HEK293 (cell line): Measurements from ENCODE around the gene PBX2.

Source experiments
- CTCF ChIA-PET: fragments of 350-600 bp; formaldehyde crosslinking; extraction: SDS; loops from one replicate; lab custom pipeline; 2021; ENCODE audit warnings: antibody characterized with exemption; lab: Yijun Ruan, JAX
- POLR2A ChIA-PET: fragments of 300-600 bp; formaldehyde crosslinking; extraction: SDS; loops from one replicate; lab custom pipeline; 2020; ENCODE audit warnings: antibody characterized with exemption, inconsistent platforms; lab: Yijun Ruan, JAX
- H3K27ac ChIP-seq: fragments of 200-500 bp; sonication (Bioruptor generic); 2 replicates; pipeline ENCODE4 v1.5.1; 2014; ENCODE audit warnings: low read depth, low read length, control low read depth, inconsistent platforms; ENCODE audit errors: extremely low read depth
- H3K36me3 ChIP-seq, 2 experiments: fragments of 200-500 bp in 1 of 2; sonication (Bioruptor generic) in 1 of 2; 1 replicate in 1 of 2; 2 replicates in 1 of 2; pipeline ENCODE4 v1.5.1; 2014 to 2017; ENCODE audit warnings: inconsistent platforms in 2 of 2, low read length in 2 of 2; ENCODE audit not compliant: control insufficient read depth in 2 of 2, insufficient read depth in 1 of 2
- H3K4me1 ChIP-seq: fragments of 200-500 bp; sonication (Bioruptor generic); 2 replicates; pipeline ENCODE4 v1.5.1; 2014; ENCODE audit warnings: mild to moderate bottlenecking, low read length, inconsistent platforms; ENCODE audit not compliant: control insufficient read depth, insufficient read depth
- H3K4me3 ChIP-seq: 2 replicates; pipeline ENCODE4 v1.5.1; 2011; ENCODE audit warnings: low read depth, mild to moderate bottlenecking, control low read depth, low read length, moderate library complexity
- H3K9me3 ChIP-seq: fragments of 200-500 bp; sonication (Bioruptor generic); 2 replicates; pipeline ENCODE4 v1.5.1; 2014; ENCODE audit warnings: low read depth, low read length, inconsistent platforms; ENCODE audit not compliant: control insufficient read depth, insufficient read depth
- GFI1B ChIP-seq: fragments of 450-650 bp; formaldehyde crosslinking; IDR thresholded peaks from 2 replicates; pipeline ENCODE4 v1.5.1; 2016; ENCODE audit warnings: missing biosample characterization, missing genetic modification characterization
- HOXA7 ChIP-seq: sonication (generic); formaldehyde crosslinking; IDR thresholded peaks from 2 replicates; pipeline ENCODE4 v1.8.1; 2022; ENCODE audit warnings: missing genetic modification reagents, borderline replicate concordance
- KLF1 ChIP-seq: fragments of 450-650 bp; formaldehyde crosslinking; IDR thresholded peaks from 2 replicates; pipeline ENCODE4 v1.5.1; 2016; ENCODE audit warnings: missing biosample characterization, missing genetic modification characterization
- KLF7 ChIP-seq: fragments of 450-650 bp; formaldehyde crosslinking; IDR thresholded peaks from 2 replicates; pipeline ENCODE4 v1.5.1; 2016; ENCODE audit warnings: missing biosample characterization, missing genetic modification characterization, borderline replicate concordance
- SP3 ChIP-seq: fragments of 450-650 bp; formaldehyde crosslinking; IDR thresholded peaks from 2 replicates; pipeline ENCODE4 v1.5.1; 2016; ENCODE audit warnings: missing biosample characterization, missing genetic modification characterization
- TCF7L2 ChIP-seq: IDR thresholded peaks from 2 replicates; pipeline ENCODE4 v1.6.1; 2011; ENCODE audit warnings: low read depth, mild to moderate bottlenecking, inconsistent platforms, low read length, moderate library complexity, borderline replicate concordance
- YY2 ChIP-seq: fragments of 450-650 bp; formaldehyde crosslinking; IDR thresholded peaks from 2 replicates; pipeline ENCODE4 v1.5.1; 2016; ENCODE audit warnings: missing biosample characterization, missing genetic modification characterization
- ZFP37 ChIP-seq: fragments of 450-650 bp; formaldehyde crosslinking; IDR thresholded peaks from 2 replicates; pipeline ENCODE4 v1.5.1; 2016; ENCODE audit warnings: missing biosample characterization, missing genetic modification characterization
- ZNF114 ChIP-seq: fragments of 450-650 bp; formaldehyde crosslinking; IDR thresholded peaks from 2 replicates; pipeline ENCODE4 v1.5.0; 2017; ENCODE audit warnings: missing biosample characterization, missing genetic modification characterization
- ZNF133 ChIP-seq: fragments of 450-650 bp; formaldehyde crosslinking; IDR thresholded peaks from 2 replicates; pipeline ENCODE4 v1.5.1; 2016; ENCODE audit warnings: missing biosample characterization, missing genetic modification characterization
- ZNF433 ChIP-seq: fragments of 450-650 bp; formaldehyde crosslinking; IDR thresholded peaks from 2 replicates; pipeline ENCODE4 v1.5.1; 2016; ENCODE audit warnings: missing biosample characterization, missing genetic modification characterization, low read depth
- ZNF449 ChIP-seq: fragments of 450-650 bp; formaldehyde crosslinking; IDR thresholded peaks from 2 replicates; pipeline ENCODE4 v1.5.1; 2017; ENCODE audit warnings: missing biosample characterization, mild to moderate bottlenecking, missing genetic modification characterization, moderate library complexity
- ZNF596 ChIP-seq: fragments of 450-650 bp; IDR thresholded peaks from 2 replicates; pipeline ENCODE4 v1.5.0; 2018; ENCODE audit warnings: missing biosample characterization, mild to moderate bottlenecking, missing genetic modification characterization, moderate library complexity
- ZNF600 ChIP-seq: fragments of 450-650 bp; formaldehyde crosslinking; IDR thresholded peaks from 2 replicates; pipeline ENCODE4 v1.5.1; 2016; ENCODE audit warnings: missing biosample characterization, missing genetic modification characterization
- ZNF610 ChIP-seq: fragments of 450-650 bp; formaldehyde crosslinking; IDR thresholded peaks from 2 replicates; pipeline ENCODE4 v1.5.1; 2016; ENCODE audit warnings: missing biosample characterization, missing genetic modification characterization, borderline replicate concordance
- ZNF776 ChIP-seq: fragments of 450-650 bp; formaldehyde crosslinking; IDR thresholded peaks from 2 replicates; pipeline ENCODE4 v1.5.0; 2017; ENCODE audit warnings: missing biosample characterization, missing genetic modification characterization, borderline replicate concordance
- ZNF785 ChIP-seq: fragments of 450-650 bp; formaldehyde crosslinking; IDR thresholded peaks from 2 replicates; pipeline ENCODE4 v1.5.1; 2016; ENCODE audit warnings: missing biosample characterization, missing genetic modification characterization
- ZNF791 ChIP-seq: fragments of 450-650 bp; formaldehyde crosslinking; IDR thresholded peaks from 2 replicates; pipeline ENCODE4 v1.5.1; 2016; ENCODE audit warnings: missing biosample characterization, missing genetic modification characterization
- ZNF792 ChIP-seq: fragments of 450-650 bp; formaldehyde crosslinking; IDR thresholded peaks from 2 replicates; pipeline ENCODE4 v1.5.1; 2016; ENCODE audit warnings: missing biosample characterization, missing genetic modification characterization
- TF ChIP-seq, protein P1 (sequence below): fragments of 450-650 bp; formaldehyde crosslinking; IDR thresholded peaks from 2 replicates; pipeline ENCODE4 v1.5.1; 2016; ENCODE audit warnings: missing biosample characterization, missing genetic modification characterization
- TF ChIP-seq, protein P2 (sequence below): fragments of 450-650 bp; formaldehyde crosslinking; IDR thresholded peaks from 2 replicates; pipeline ENCODE4 v1.5.1; 2017; ENCODE audit warnings: missing biosample characterization, missing genetic modification characterization
- TF ChIP-seq, protein P3 (sequence below): fragments of 450-650 bp; formaldehyde crosslinking; IDR thresholded peaks from 2 replicates; pipeline ENCODE4 v1.5.1; 2016; ENCODE audit warnings: missing biosample characterization, missing genetic modification characterization
- TF ChIP-seq, protein P4 (sequence below): fragments of 450-650 bp; formaldehyde crosslinking; IDR thresholded peaks from 2 replicates; pipeline ENCODE4 v1.5.1; 2016; ENCODE audit warnings: missing biosample characterization, missing genetic modification characterization, borderline replicate concordance

Gene PBX2

GRCh38 chr6:32181915-32182529 is 8.0 kb downstream of the PBX2 start:
- Histone ChIP-seq H3K4me1 (peaks cover 7% of the 10 kb centered on the region), H3K9me3 (no peaks in the 10 kb centered on the region), H3K4me3 (no peak overlapping the region), H3K36me3 (peaks cover 0 to 58% of the 10 kb centered on the region in 2 experiments; a peak in 2 of 3 replicates), H3K27ac (no peak overlapping the region)
- ChIA-PET CTCF (interaction anchor here (0.8 to 2.1 kb wide), 2 partner anchors 9 to 13 kb away, joined by 3 to 9 read pairs; no protein-coding TSS in a partner anchor), POLR2A (interaction anchor here (0.8 to 3.0 kb wide), 3 partner anchors 13 to 52 kb away, joined by 5 to 19 read pairs (median 8); partner anchors contain the start of gene FKBPL)
- TF ChIP-seq ZNF785 (tag by site-specific recombination) (no peak), ZNF610 (tag by site-specific recombination) (no peak), KLF1 (tag by site-specific recombination) (peak; percentile 96), ZNF133 (tag by site-specific recombination) (no peak), ZNF114 (tag by site-specific recombination) (no peak), ZNF596 (tag by site-specific recombination) (no peak), ZNF600 (tag by site-specific recombination) (peak; percentile 30; the same call in 1 of the 2 replicates), HOXA7 (CRISPR knock-in tag) (no peak), KLF7 (tag by site-specific recombination) (no peak)
- TF ChIP-seq, protein P1, sequence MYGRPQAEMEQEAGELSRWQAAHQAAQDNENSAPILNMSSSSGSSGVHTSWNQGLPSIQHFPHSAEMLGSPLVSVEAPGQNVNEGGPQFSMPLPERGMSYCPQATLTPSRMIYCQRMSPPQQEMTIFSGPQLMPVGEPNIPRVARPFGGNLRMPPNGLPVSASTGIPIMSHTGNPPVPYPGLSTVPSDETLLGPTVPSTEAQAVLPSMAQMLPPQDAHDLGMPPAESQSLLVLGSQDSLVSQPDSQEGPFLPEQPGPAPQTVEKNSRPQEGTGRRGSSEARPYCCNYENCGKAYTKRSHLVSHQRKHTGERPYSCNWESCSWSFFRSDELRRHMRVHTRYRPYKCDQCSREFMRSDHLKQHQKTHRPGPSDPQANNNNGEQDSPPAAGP (tag by site-specific recombination) = 0 out of 2 replicates have a peak, but pooled peaks have one; percentile 37

GRCh38 chr6:32181148-32181702 is 8.8 kb downstream of the PBX2 start:
- ChIA-PET POLR2A (interaction anchor here (3.0 kb wide), 1 partner anchor 14 kb away, joined by 19 read pairs; no protein-coding TSS in a partner anchor), CTCF (interaction anchor here (0.9 kb wide), 1 partner anchor 12 kb away, joined by 3 read pairs; no protein-coding TSS in a partner anchor)
- peaks cover 0 to 50% of the 10 kb centered on the region in 2 experiments; a peak in 2 of 3 replicates for H3K36me3 ChIP-seq
- peaks cover 13% of the 10 kb centered on the region for H3K4me1 ChIP-seq
- no peak overlapping the region for H3K27ac ChIP-seq
- H3K9me3 ChIP-seq = no peaks in the 10 kb centered on the region
- H3K4me3 ChIP-seq = no peak overlapping the region
- TF ChIP-seq, protein P2, sequence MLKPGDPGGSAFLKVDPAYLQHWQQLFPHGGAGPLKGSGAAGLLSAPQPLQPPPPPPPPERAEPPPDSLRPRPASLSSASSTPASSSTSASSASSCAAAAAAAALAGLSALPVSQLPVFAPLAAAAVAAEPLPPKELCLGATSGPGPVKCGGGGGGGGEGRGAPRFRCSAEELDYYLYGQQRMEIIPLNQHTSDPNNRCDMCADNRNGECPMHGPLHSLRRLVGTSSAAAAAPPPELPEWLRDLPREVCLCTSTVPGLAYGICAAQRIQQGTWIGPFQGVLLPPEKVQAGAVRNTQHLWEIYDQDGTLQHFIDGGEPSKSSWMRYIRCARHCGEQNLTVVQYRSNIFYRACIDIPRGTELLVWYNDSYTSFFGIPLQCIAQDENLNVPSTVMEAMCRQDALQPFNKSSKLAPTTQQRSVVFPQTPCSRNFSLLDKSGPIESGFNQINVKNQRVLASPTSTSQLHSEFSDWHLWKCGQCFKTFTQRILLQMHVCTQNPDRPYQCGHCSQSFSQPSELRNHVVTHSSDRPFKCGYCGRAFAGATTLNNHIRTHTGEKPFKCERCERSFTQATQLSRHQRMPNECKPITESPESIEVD (tag by site-specific recombination) = no peak
- TF ChIP-seq ZNF791 (tag by site-specific recombination) (no peak), YY2 (no peak), GFI1B (no peak), ZNF776 (tag by site-specific recombination) (no peak), ZNF792 (tag by site-specific recombination) (no peak), ZNF449 (no peak), ZFP37 (tag by site-specific recombination) (no peak), SP3 (tag by site-specific recombination) (no peak), TCF7L2 (no peak), ZNF433 (tag by site-specific recombination) (no peak)
- TF ChIP-seq, protein P3, sequence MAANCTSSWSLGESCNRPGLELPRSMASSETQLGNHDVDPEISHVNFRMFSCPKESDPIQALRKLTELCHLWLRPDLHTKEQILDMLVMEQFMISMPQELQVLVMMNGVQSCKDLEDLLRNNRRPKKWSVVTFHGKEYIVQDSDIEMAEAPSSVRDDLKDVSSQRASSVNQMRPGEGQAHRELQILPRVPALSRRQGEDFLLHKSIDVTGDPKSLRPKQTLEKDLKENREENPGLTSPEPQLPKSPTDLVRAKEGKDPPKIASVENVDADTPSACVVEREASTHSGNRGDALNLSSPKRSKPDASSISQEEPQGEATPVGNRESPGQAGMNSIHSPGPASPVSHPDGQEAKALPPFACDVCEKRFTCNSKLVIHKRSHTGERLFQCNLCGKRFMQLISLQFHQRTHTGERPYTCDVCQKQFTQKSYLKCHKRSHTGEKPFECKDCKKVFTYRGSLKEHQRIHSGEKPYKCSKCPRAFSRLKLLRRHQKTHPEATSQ (tag by site-specific recombination) = no peak
- TF ChIP-seq, protein P4, sequence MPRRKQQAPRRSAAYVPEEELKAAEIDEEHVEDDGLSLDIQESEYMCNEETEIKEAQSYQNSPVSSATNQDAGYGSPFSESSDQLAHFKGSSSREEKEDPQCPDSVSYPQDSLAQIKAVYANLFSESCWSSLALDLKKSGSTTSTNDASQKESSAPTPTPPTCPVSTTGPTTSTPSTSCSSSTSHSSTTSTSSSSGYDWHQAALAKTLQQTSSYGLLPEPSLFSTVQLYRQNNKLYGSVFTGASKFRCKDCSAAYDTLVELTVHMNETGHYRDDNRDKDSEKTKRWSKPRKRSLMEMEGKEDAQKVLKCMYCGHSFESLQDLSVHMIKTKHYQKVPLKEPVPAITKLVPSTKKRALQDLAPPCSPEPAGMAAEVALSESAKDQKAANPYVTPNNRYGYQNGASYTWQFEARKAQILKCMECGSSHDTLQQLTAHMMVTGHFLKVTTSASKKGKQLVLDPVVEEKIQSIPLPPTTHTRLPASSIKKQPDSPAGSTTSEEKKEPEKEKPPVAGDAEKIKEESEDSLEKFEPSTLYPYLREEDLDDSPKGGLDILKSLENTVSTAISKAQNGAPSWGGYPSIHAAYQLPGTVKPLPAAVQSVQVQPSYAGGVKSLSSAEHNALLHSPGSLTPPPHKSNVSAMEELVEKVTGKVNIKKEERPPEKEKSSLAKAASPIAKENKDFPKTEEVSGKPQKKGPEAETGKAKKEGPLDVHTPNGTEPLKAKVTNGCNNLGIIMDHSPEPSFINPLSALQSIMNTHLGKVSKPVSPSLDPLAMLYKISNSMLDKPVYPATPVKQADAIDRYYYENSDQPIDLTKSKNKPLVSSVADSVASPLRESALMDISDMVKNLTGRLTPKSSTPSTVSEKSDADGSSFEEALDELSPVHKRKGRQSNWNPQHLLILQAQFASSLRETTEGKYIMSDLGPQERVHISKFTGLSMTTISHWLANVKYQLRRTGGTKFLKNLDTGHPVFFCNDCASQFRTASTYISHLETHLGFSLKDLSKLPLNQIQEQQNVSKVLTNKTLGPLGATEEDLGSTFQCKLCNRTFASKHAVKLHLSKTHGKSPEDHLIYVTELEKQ (tag by site-specific recombination) = no peak
- TF ChIP-seq, protein P1 (tag by site-specific recombination) = no peak
